Astrocyte (in vitro differentiated cells and primary cell): ENCODE results near the gene TMEM237.

Experiments
- CTCF ChIP-seq: IDR thresholded peaks from 2 replicates; pipeline ENCODE4 v1.5.1; 2011; ENCODE audit warnings: low read depth, mild to moderate bottlenecking, inconsistent platforms, low read length, moderate library complexity; ENCODE audit not compliant: insufficient read depth
- EZH2 ChIP-seq: IDR thresholded peaks from 2 replicates; pipeline ENCODE4 v1.6.1; 2012; ENCODE audit warnings: mild to moderate bottlenecking, low read length, inconsistent platforms; ENCODE audit not compliant: insufficient read depth

- TF ChIP-seq EZH2 (no peak), CTCF (no peak)
Measured at GRCh38 chr2:201656740-201657139, 13.4 kb upstream of the TMEM237 start.
